Keratinocyte (primary cell): ENCODE measurements around the gene INPP5B. TPM values are rescaled to one million over a fixed set of nuclear protein-coding genes. Genes with fewer than 3 reads are reported as not detected.

ENCODE experiments used
- DNase-seq: peaks from one replicate; pipeline ENCODE4 v3.0.0-alpha.2; 2011; ENCODE audit warnings: low read depth, missing footprints, low spot score
- FAIRE-seq: peaks from 2 replicates; lab custom pipeline; 2011; peaks lifted over from hg19 to GRCh38; lab: Jason Lieb, UNC
- H2AFZ ChIP-seq: 2 replicates; pipeline ENCODE4 v1.6.0; 2012; ENCODE audit warnings: low read length, control low read depth, inconsistent platforms; ENCODE audit not compliant: control insufficient read depth
- H3K27ac ChIP-seq: 2 replicates; pipeline ENCODE4 v1.5.1; 2011; ENCODE audit warnings: low read length; ENCODE audit not compliant: control insufficient read depth, insufficient read depth
- H3K27me3 ChIP-seq: 3 replicates; pipeline ENCODE4 v1.6.0; 2011; ENCODE audit warnings: low read length; ENCODE audit not compliant: control insufficient read depth, insufficient read depth; ENCODE audit errors: extremely low read depth
- H3K36me3 ChIP-seq, 2 experiments: 2 replicates in 1 of 2; 3 replicates in 1 of 2; pipeline ENCODE4 v1.5.1; 2011; ENCODE audit warnings: low read length in 2 of 2, mild to moderate bottlenecking in 1 of 2; ENCODE audit not compliant: control insufficient read depth in 2 of 2, insufficient read depth in 2 of 2; ENCODE audit errors: extremely low read depth in 1 of 2
- H3K4me1 ChIP-seq: 3 replicates; pipeline ENCODE4 v1.5.1; 2011; ENCODE audit warnings: low read length; ENCODE audit not compliant: control insufficient read depth, insufficient read depth; ENCODE audit errors: extremely low read depth
- H3K4me2 ChIP-seq: 3 replicates; pipeline ENCODE4 v1.6.0; 2011; ENCODE audit warnings: low read depth, low read length; ENCODE audit not compliant: control insufficient read depth, insufficient read depth; ENCODE audit errors: extremely low read depth
- H3K4me3 ChIP-seq, 3 experiments: fragments of 200-600 bp in 1 of 3; sonication (generic) in 1 of 3; 2 replicates in 2 of 3; 3 replicates in 1 of 3; pipeline ENCODE4 v1.5.1; 2011 to 2016; ENCODE audit warnings: low read length in 3 of 3, mild to moderate bottlenecking in 3 of 3, control low read depth in 2 of 3, inconsistent platforms in 1 of 3, low read depth in 1 of 3, mixed read lengths in 1 of 3, mixed run types in 1 of 3, moderate library complexity in 1 of 3; ENCODE audit not compliant: control insufficient read depth in 2 of 3, insufficient read depth in 2 of 3; ENCODE audit errors: extremely low read depth in 1 of 3
- H3K79me2 ChIP-seq: 2 replicates; pipeline ENCODE4 v1.6.0; 2012; ENCODE audit warnings: low read length; ENCODE audit not compliant: control insufficient read depth, insufficient read depth
- H3K9ac ChIP-seq: 3 replicates; pipeline ENCODE4 v1.6.0; 2011; ENCODE audit warnings: low read length; ENCODE audit not compliant: control insufficient read depth, insufficient read depth; ENCODE audit errors: extremely low read depth
- H3K9me1 ChIP-seq: 3 replicates; pipeline ENCODE4 v1.6.0; 2011; ENCODE audit warnings: low read length; ENCODE audit not compliant: control insufficient read depth, insufficient read depth; ENCODE audit errors: extremely low read depth
- H3K9me3 ChIP-seq: 2 replicates; pipeline ENCODE4 v1.5.1; 2012; ENCODE audit warnings: low read depth, low read length; ENCODE audit not compliant: control insufficient read depth
- H4K20me1 ChIP-seq: 3 replicates; pipeline ENCODE4 v1.6.0; 2011; ENCODE audit warnings: low read length; ENCODE audit not compliant: control insufficient read depth, insufficient read depth; ENCODE audit errors: extremely low read depth
- EZH2 ChIP-seq: IDR thresholded peaks from one replicate; pipeline ENCODE4 v1.6.1; 2012; ENCODE audit warnings: inconsistent platforms, mild to moderate bottlenecking, low read length, moderate library complexity
- dilution Hi-C: fragments of 300-500 bp; cut with MboI; formaldehyde crosslinking; loops from one replicate; pipeline ENCODE4 v1.7.0; 2020; ENCODE audit warnings: low sequenced_read_pairs; ENCODE audit not compliant: extremely low pct_ligation_motif_present
- polyA plus RNA-seq, 5 experiments: library from polyadenylated mRNA; depleted of rRNA in 3 of 5; stranded (reverse) in 3 of 5; stranded (forward) in 1 of 5; unstranded in 1 of 5; fragments of >200 nt; gene quantifications; 1 replicate in 1 of 5; 2 replicates in 3 of 5; 3 replicates in 1 of 5; pipeline versions ENCODE4 v1.2.1 to v1.2.3, GENCODE V29; 2011 to 2012; ENCODE audit warnings: missing spikeins in 2 of 5, low read depth in 1 of 5, low replicate concordance in 1 of 5
- TF ChIP-seq, protein P1 (sequence below), 3 experiments: IDR thresholded peaks in 1 of 3; conservative IDR thresholded peaks in 1 of 3; optimal IDR thresholded peaks in 1 of 3; 2 replicates in 2 of 3; 3 replicates in 1 of 3; pipeline versions ENCODE3 to v1.5.1; 2011; ENCODE audit warnings: low read length in 3 of 3, mild to moderate bottlenecking in 3 of 3, moderate library complexity in 2 of 3, control low read depth in 1 of 3, inconsistent platforms in 1 of 3; ENCODE audit not compliant: insufficient read depth in 2 of 3; ENCODE audit errors: extremely low read depth in 1 of 3

INPP5B gene
- polyA plus RNA-seq, 1 donor (not counting 4 experiments of a cell fraction or from before 2014, with no cell fraction given) = 6.4 TPM

DNA sequence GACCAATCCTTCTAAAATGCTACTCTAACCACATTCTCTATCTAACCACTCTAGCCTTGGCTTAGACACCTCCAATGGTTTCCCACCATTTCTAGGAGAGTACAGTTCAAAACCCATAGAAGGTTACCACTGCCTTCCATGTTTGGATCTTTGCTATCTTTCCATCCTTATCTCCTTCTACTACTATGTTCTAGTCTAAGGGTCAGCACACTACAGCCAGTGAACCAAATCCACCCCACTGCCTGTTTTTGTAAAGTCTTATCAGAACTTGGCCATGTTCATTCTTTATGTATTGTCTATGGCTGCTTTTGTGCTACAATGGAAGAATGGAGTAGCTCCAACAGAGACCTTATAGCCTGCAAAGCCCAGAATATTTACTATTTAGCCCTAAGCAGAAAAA is 93.7 kb downstream of the INPP5B start:
- Histone ChIP-seq H3K9ac (no peak overlapping the region), H3K27ac (no peak overlapping the region), H3K36me3 (peaks cover 21% of the 10 kb centered on the region in 2 experiments), H2AFZ (no peak overlapping the region), H4K20me1 (peaks cover 5% of the 10 kb centered on the region), H3K9me3 (no peaks in the 10 kb centered on the region), H3K4me3 (no peak overlapping the region), H3K27me3 (no peaks in the 10 kb centered on the region), H3K9me1 (no peaks in the 10 kb centered on the region), H3K4me1 (peaks cover 6% of the 10 kb centered on the region), H3K79me2 (peaks cover 89% of the 10 kb centered on the region), H3K4me2 (no peak overlapping the region)
- DNase-seq (no peak), FAIRE-seq (no peak)
- TF ChIP-seq EZH2 = no peak
- TF ChIP-seq, protein P1, sequence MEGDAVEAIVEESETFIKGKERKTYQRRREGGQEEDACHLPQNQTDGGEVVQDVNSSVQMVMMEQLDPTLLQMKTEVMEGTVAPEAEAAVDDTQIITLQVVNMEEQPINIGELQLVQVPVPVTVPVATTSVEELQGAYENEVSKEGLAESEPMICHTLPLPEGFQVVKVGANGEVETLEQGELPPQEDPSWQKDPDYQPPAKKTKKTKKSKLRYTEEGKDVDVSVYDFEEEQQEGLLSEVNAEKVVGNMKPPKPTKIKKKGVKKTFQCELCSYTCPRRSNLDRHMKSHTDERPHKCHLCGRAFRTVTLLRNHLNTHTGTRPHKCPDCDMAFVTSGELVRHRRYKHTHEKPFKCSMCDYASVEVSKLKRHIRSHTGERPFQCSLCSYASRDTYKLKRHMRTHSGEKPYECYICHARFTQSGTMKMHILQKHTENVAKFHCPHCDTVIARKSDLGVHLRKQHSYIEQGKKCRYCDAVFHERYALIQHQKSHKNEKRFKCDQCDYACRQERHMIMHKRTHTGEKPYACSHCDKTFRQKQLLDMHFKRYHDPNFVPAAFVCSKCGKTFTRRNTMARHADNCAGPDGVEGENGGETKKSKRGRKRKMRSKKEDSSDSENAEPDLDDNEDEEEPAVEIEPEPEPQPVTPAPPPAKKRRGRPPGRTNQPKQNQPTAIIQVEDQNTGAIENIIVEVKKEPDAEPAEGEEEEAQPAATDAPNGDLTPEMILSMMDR (optimal IDR thresholded peaks at IDR 0.05 in 1 of 3, IDR thresholded peaks at IDR 0.05 in 1 of 3, conservative IDR thresholded peaks at IDR 0.05 in 1 of 3; ENCODE audit: extremely low read depth in 1 of 3, insufficient read depth in 2 of 3, low read length in 3 of 3) = no peak
- dilution Hi-C loops = no loop called here

DNA sequence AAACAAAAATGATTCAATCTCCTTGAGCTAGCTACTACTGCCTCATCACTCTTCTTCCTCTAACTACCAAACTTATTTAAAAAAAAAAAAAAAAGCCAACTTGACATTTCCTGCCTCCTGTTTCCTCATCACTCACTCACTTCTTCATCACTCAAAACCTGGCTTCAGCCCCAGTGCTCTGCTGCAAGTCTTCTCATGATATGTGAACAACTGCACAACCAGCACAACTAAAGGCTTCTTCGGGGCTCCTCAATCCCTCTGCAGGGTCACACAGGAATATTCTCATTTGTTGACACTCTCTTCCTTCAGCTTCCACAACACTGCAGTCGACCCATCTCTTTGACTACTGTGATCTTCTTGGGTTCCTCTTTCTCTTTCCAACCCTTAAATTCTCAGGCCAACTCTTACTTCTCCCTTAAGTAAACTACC is 95.1 kb downstream of the INPP5B start:
- Histone ChIP-seq H3K27me3 (no peaks in the 10 kb centered on the region), H3K27ac (no peak overlapping the region), H3K9me3 (no peaks in the 10 kb centered on the region), H3K9me1 (no peaks in the 10 kb centered on the region), H3K79me2 (peaks cover 88% of the 10 kb centered on the region), H3K4me3 (no peak overlapping the region), H3K4me1 (peaks cover 3% of the 10 kb centered on the region), H3K36me3 (peaks cover 14 to 18% of the 10 kb centered on the region in 2 experiments), H2AFZ (no peak overlapping the region), H4K20me1 (peaks cover 5% of the 10 kb centered on the region), H3K4me2 (no peak overlapping the region), H3K9ac (no peak overlapping the region)
- no peak for DNase-seq
- dilution Hi-C loops = no loop called here
- no peak for FAIRE-seq
- no peak for TF ChIP-seq EZH2
- TF ChIP-seq, protein P1 (optimal IDR thresholded peaks at IDR 0.05 in 1 of 3, IDR thresholded peaks at IDR 0.05 in 1 of 3, conservative IDR thresholded peaks at IDR 0.05 in 1 of 3; ENCODE audit: extremely low read depth in 1 of 3, insufficient read depth in 2 of 3, low read length in 3 of 3) = no peak
